H9 (cell line): ENCODE measurements around the gene CENPL. TPM values are rescaled to one million over a fixed set of nuclear protein-coding genes. Genes with fewer than 3 reads are reported as not detected.
A peak's percentile ranks its signal among the peaks of the same experiment; 100 is the strongest.

Source experiments
- DNase-seq: peaks from one replicate; pipeline ENCODE4 v3.0.0-alpha.2; 2017
- H2AFZ ChIP-seq: one replicate; pipeline ENCODE4 v1.6.1; 2013; ENCODE audit warnings: mild to moderate bottlenecking, low read length, control low read depth, moderate library complexity
- H2AK5ac ChIP-seq: 2 replicates; pipeline ENCODE4 v1.6.1; 2013; ENCODE audit warnings: low read length, control low read depth, mixed read lengths; ENCODE audit not compliant: insufficient read length
- H2BK120ac ChIP-seq: one replicate; pipeline ENCODE4 v1.6.1; 2013; ENCODE audit warnings: low read depth, mild to moderate bottlenecking, low read length, control low read depth, inconsistent platforms; ENCODE audit not compliant: poor library complexity, severe bottlenecking
- H2BK12ac ChIP-seq: 2 replicates; pipeline ENCODE4 v1.6.1; 2013; ENCODE audit warnings: low read length, control low read depth, mixed read lengths, low read depth; ENCODE audit not compliant: insufficient read length
- H2BK15ac ChIP-seq: 2 replicates; pipeline ENCODE4 v1.6.1; 2013; ENCODE audit warnings: low read depth, low read length, control low read depth
- H2BK20ac ChIP-seq: one replicate; pipeline ENCODE4 v1.6.1; 2013; ENCODE audit warnings: low read depth, mild to moderate bottlenecking, low read length, control low read depth, inconsistent platforms; ENCODE audit not compliant: poor library complexity, severe bottlenecking
- H2BK5ac ChIP-seq: 2 replicates; pipeline ENCODE4 v1.6.1; 2013; ENCODE audit warnings: low read length, control low read depth, mixed read lengths; ENCODE audit not compliant: insufficient read length
- H3K14ac ChIP-seq: 2 replicates; pipeline ENCODE4 v1.6.1; 2013; ENCODE audit warnings: low read length, control low read depth; ENCODE audit not compliant: insufficient read depth
- H3K18ac ChIP-seq: 2 replicates; pipeline ENCODE4 v1.6.1; 2013; ENCODE audit warnings: low read depth, mild to moderate bottlenecking, mixed read lengths, low read length, control low read depth; ENCODE audit not compliant: insufficient read length
- H3K23ac ChIP-seq: 2 replicates; pipeline ENCODE4 v1.6.1; 2013; ENCODE audit warnings: low read length, control low read depth, mixed read lengths, low read depth; ENCODE audit not compliant: insufficient read length
- H3K23me2 ChIP-seq: 2 replicates; pipeline ENCODE4 v1.6.1; 2013; ENCODE audit warnings: low read depth, mild to moderate bottlenecking, mixed read lengths, low read length, control low read depth; ENCODE audit not compliant: insufficient read length, poor library complexity, severe bottlenecking
- H3K27ac ChIP-seq: 2 replicates; pipeline ENCODE4 v1.5.1; 2013; ENCODE audit warnings: low read length, control low read depth, mixed read lengths, low read depth; ENCODE audit not compliant: insufficient read length
- H3K27me3 ChIP-seq: 2 replicates; pipeline ENCODE4 v1.6.1; 2013; ENCODE audit warnings: low read length, control low read depth, inconsistent platforms; ENCODE audit not compliant: insufficient read depth
- H3K4ac ChIP-seq: 2 replicates; pipeline ENCODE4 v1.6.1; 2013; ENCODE audit warnings: low read depth, mild to moderate bottlenecking, control low read depth, inconsistent platforms, low read length, moderate library complexity
- H3K4me1 ChIP-seq: 2 replicates; pipeline ENCODE4 v1.6.1; 2013; ENCODE audit warnings: low read length, control low read depth, inconsistent platforms; ENCODE audit not compliant: insufficient read depth
- H3K4me2 ChIP-seq: 2 replicates; pipeline ENCODE4 v1.6.1; 2013; ENCODE audit warnings: low read length, control low read depth, mixed read lengths; ENCODE audit not compliant: insufficient read length, insufficient read depth
- H3K56ac ChIP-seq: 2 replicates; pipeline ENCODE4 v1.6.1; 2013; ENCODE audit warnings: low read depth, mild to moderate bottlenecking, mixed read lengths, low read length, control low read depth; ENCODE audit not compliant: insufficient read length
- H3K79me1 ChIP-seq: 2 replicates; pipeline ENCODE4 v1.6.1; 2013; ENCODE audit warnings: low read depth, mild to moderate bottlenecking, moderate library complexity, low read length, control low read depth, inconsistent platforms; ENCODE audit not compliant: insufficient read depth, poor library complexity, severe bottlenecking
- H3K79me2 ChIP-seq: 2 replicates; pipeline ENCODE4 v1.6.1; 2013; ENCODE audit warnings: low read length, control low read depth, inconsistent platforms; ENCODE audit not compliant: insufficient read depth
- H3K9ac ChIP-seq: 2 replicates; pipeline ENCODE4 v1.6.1; 2013; ENCODE audit warnings: low read length, control low read depth, mixed read lengths; ENCODE audit not compliant: insufficient read length; ENCODE audit errors: extremely low read depth
- H3K9me3 ChIP-seq: one replicate; pipeline ENCODE4 v1.6.1; 2013; ENCODE audit warnings: low read depth, low read length, inconsistent platforms; ENCODE audit not compliant: control insufficient read depth
- H3T11ph ChIP-seq: one replicate; pipeline ENCODE4 v1.6.1; 2013; ENCODE audit warnings: mild to moderate bottlenecking, low read length, control low read depth, inconsistent platforms
- H4K20me1 ChIP-seq: one replicate; pipeline ENCODE4 v1.6.1; 2013; ENCODE audit not compliant: control insufficient read depth, insufficient read length, insufficient read depth
- H4K5ac ChIP-seq: 2 replicates; pipeline ENCODE4 v1.6.1; 2013; ENCODE audit warnings: low read depth, mild to moderate bottlenecking, mixed read lengths, low read length, control low read depth; ENCODE audit not compliant: insufficient read length
- H4K8ac ChIP-seq: replicated peaks from 2 replicates; pipeline ENCODE4 v1.6.1; 2013; ENCODE audit warnings: low read length, control low read depth, mixed read lengths, low read depth; ENCODE audit not compliant: insufficient read length
- H4K91ac ChIP-seq: 2 replicates; pipeline ENCODE4 v1.6.1; 2013; ENCODE audit warnings: low read depth, mild to moderate bottlenecking, moderate library complexity, mixed read lengths, low read length, control low read depth; ENCODE audit not compliant: insufficient read length
- H3K27ac Mint-ChIP-seq, 3 experiments: 2 replicates in 2 of 3; 3 replicates in 1 of 3; pipeline ENCODE4 v1.8.0; 2020 to 2021; ENCODE audit warnings: mixed read lengths in 3 of 3, mild to moderate bottlenecking in 1 of 3, moderate library complexity in 1 of 3
- H3K27me3 Mint-ChIP-seq: 2 replicates; pipeline ENCODE4 v1.8.0; 2021; ENCODE audit warnings: low read depth, mild to moderate bottlenecking, moderate library complexity, mixed read lengths
- H3K36me3 Mint-ChIP-seq, 3 experiments: 2 replicates in 2 of 3; 3 replicates in 1 of 3; pipeline ENCODE4 v1.8.0; 2020 to 2021; ENCODE audit warnings: low read depth in 3 of 3, mixed read lengths in 3 of 3; ENCODE audit not compliant: insufficient read depth in 1 of 3
- H3K4me1 Mint-ChIP-seq, 2 experiments: 2 replicates each; pipeline ENCODE4 v1.8.0; 2020; ENCODE audit warnings: mixed read lengths in 2 of 2
- H3K4me3 Mint-ChIP-seq, 2 experiments: 2 replicates in 1 of 2; 3 replicates in 1 of 2; pipeline ENCODE4 v1.8.0; 2020 to 2021; ENCODE audit warnings: mild to moderate bottlenecking in 2 of 2, mixed read lengths in 2 of 2, moderate library complexity in 1 of 2
- H3K9me3 Mint-ChIP-seq, 2 experiments: 2 replicates in 1 of 2; 3 replicates in 1 of 2; pipeline ENCODE4 v1.8.0; 2020; ENCODE audit warnings: mild to moderate bottlenecking in 2 of 2, mixed read lengths in 2 of 2, moderate library complexity in 1 of 2
- whole genome bisulfite sequencing: extraction: QIAGEN DNeasy Blood & Tissue Kit; methylation state at CpG from one replicate; pipeline ENCODE4 v1.1.7; 2013; ENCODE audit warnings: missing lambda C conversion rate, low lambda C conversion rate, mixed read lengths; ENCODE audit not compliant: insufficient read length; ENCODE audit errors: extremely low coverage; 5-methylcytosine and 5-hydroxymethylcytosine counted together
- total RNA-seq: library from RNA; stranded (reverse); gene quantifications from 2 replicates; pipeline ENCODE4 v1.2.1, GENCODE V29; 2021
- TF ChIP-seq, protein P1 (sequence below): fragments of 200-600 bp; sonication (generic); conservative IDR thresholded peaks from 3 replicates; pipeline ENCODE4 v1.8.0; 2021; ENCODE audit warnings: antibody characterized with exemption, mild to moderate bottlenecking

CENPL gene
- total RNA-seq, 1 experiment from 2014 or later, result 14.4 TPM

DNA sequence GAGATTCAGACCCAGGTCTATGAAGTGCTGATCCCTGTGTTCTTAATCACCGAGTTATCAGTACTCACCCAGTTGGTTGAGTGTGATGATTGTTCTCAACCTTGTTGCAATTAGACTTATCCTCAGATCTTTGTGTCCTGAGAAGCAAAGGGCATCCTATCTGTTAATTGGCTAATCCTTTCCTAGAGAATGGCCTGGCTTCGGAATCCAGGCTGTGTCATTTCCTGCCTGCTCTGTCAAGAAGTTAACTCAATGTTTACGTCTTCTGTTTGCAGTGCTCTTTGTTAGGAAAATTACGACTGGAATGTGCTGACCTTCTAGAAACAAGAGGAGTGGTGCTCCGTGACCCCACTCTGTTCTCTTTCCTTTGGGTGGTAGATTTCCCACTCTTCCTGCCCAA, 28.4 kb upstream of the CENPL start:
- Histone ChIP-seq H4K20me1 (no peaks in the 10 kb centered on the region), H3K4me2 (no peak overlapping the region), H3K56ac (no peak overlapping the region), H2BK15ac (no peak overlapping the region), H4K5ac (no peak overlapping the region), H3T11ph (no peak overlapping the region), H3K27ac (peak overlapping the region; percentile 16), H3K27me3 (no peaks in the 10 kb centered on the region), H3K14ac (no peak overlapping the region), H3K9ac (no peak overlapping the region), H2BK12ac (no peak overlapping the region), H3K23ac (no peak overlapping the region), H2BK120ac (no peak overlapping the region), H2BK5ac (no peak overlapping the region), H4K91ac (no peak overlapping the region), H3K18ac (no peak overlapping the region), H3K9me3 (no peaks in the 10 kb centered on the region), H2AK5ac (no peak overlapping the region), H4K8ac (no peak overlapping the region), H3K79me2 (no peaks in the 10 kb centered on the region), H2BK20ac (no peak overlapping the region), H3K79me1 (no peaks in the 10 kb centered on the region), H3K4ac (no peak overlapping the region), H3K23me2 (no peaks in the 10 kb centered on the region), H3K4me1 (no peaks in the 10 kb centered on the region; the same call in 1 of the 2 replicates), H2AFZ (no peak overlapping the region)
- DNase-seq, result peak; percentile 57
- peak overlapping the region; percentile 78 to 97 (median 95) for H3K27ac Mint-ChIP-seq
- peaks cover 28 to 60% (median 60%) of the 10 kb centered on the region in 3 experiments for H3K36me3 Mint-ChIP-seq
- H3K27me3 Mint-ChIP-seq, result no peaks in the 10 kb centered on the region
- TF ChIP-seq, protein P1, sequence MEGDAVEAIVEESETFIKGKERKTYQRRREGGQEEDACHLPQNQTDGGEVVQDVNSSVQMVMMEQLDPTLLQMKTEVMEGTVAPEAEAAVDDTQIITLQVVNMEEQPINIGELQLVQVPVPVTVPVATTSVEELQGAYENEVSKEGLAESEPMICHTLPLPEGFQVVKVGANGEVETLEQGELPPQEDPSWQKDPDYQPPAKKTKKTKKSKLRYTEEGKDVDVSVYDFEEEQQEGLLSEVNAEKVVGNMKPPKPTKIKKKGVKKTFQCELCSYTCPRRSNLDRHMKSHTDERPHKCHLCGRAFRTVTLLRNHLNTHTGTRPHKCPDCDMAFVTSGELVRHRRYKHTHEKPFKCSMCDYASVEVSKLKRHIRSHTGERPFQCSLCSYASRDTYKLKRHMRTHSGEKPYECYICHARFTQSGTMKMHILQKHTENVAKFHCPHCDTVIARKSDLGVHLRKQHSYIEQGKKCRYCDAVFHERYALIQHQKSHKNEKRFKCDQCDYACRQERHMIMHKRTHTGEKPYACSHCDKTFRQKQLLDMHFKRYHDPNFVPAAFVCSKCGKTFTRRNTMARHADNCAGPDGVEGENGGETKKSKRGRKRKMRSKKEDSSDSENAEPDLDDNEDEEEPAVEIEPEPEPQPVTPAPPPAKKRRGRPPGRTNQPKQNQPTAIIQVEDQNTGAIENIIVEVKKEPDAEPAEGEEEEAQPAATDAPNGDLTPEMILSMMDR, result no peak
- H3K4me3 Mint-ChIP-seq, result no peak overlapping the region; a peak in 1 of 5 replicates
- WGBS, result no CpG with 5 or more reads among the region's 5 CpGs
- peaks cover 9 to 10% of the 10 kb centered on the region in 2 experiments for H3K4me1 Mint-ChIP-seq
- no peaks in the 10 kb centered on the region for H3K9me3 Mint-ChIP-seq
